PC-9 (cell line): ENCODE results near the gene DLG1.

Experiments
- EZH2 ChIP-seq: fragments of 200-600 bp; sonication (generic); IDR thresholded peaks from 2 replicates; pipeline ENCODE4 v1.8.0; 2017; ENCODE audit warnings: antibody characterized with exemption, low read depth
- TF ChIP-seq, protein P1 (sequence below): fragments of 200-600 bp; sonication (generic); conservative IDR thresholded peaks from 2 replicates; pipeline ENCODE4 v1.6.1; 2017; ENCODE audit warnings: mixed run types, antibody characterized with exemption, mild to moderate bottlenecking, moderate library complexity

GRCh38 chr3:197006860-197007259, 291.6 kb downstream of the DLG1 start:
- TF ChIP-seq, protein P1, sequence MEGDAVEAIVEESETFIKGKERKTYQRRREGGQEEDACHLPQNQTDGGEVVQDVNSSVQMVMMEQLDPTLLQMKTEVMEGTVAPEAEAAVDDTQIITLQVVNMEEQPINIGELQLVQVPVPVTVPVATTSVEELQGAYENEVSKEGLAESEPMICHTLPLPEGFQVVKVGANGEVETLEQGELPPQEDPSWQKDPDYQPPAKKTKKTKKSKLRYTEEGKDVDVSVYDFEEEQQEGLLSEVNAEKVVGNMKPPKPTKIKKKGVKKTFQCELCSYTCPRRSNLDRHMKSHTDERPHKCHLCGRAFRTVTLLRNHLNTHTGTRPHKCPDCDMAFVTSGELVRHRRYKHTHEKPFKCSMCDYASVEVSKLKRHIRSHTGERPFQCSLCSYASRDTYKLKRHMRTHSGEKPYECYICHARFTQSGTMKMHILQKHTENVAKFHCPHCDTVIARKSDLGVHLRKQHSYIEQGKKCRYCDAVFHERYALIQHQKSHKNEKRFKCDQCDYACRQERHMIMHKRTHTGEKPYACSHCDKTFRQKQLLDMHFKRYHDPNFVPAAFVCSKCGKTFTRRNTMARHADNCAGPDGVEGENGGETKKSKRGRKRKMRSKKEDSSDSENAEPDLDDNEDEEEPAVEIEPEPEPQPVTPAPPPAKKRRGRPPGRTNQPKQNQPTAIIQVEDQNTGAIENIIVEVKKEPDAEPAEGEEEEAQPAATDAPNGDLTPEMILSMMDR: no peak
- no peak for TF ChIP-seq EZH2
